Measurements from ENCODE around the gene PJA1.

Gene PJA1, protein sequence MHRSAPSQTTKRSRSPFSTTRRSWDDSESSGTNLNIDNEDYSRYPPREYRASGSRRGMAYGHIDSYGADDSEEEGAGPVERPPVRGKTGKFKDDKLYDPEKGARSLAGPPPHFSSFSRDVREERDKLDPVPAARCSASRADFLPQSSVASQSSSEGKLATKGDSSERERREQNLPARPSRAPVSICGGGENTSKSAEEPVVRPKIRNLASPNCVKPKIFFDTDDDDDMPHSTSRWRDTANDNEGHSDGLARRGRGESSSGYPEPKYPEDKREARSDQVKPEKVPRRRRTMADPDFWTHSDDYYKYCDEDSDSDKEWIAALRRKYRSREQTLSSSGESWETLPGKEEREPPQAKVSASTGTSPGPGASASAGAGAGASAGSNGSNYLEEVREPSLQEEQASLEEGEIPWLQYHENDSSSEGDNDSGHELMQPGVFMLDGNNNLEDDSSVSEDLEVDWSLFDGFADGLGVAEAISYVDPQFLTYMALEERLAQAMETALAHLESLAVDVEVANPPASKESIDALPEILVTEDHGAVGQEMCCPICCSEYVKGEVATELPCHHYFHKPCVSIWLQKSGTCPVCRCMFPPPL

DNA sequence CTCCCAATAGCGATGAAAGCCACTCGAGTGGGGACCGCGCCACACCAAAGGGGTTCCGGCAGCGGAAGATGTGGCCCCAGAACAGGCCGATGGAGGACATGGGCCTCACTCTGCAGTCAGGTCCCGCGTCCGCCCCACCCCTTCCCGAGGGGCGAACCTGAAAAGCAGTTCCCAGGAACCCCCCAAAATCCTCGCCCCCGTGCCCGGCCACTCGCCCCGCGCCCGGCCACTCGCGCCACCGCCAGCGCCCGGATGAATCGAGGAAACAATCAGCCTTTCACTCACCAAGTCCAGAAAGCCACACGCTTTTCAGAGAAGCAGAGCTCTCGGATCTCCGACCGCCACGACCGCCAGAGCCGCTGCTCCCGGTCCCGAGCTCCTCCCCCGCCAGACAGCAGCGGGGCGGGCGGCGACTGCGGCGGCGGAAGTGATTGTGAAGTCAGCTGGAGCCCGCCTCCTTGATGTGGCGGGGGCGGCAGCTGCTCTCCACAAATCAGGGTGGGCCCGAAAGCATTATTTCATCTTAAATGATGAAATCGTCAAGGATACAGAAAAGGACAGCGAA is at the start of gene PJA1:
PJA1 (minus strand) TSS at position 367 of the 565 bp plus-strand sequence. CDS start 2,380 bp downstream, outside the sequence.
- DNase-seq (ENCODE audit: low read depth in 1 of 2, low spot score in 1 of 2), result peak; percentile 17 to 38

- DNase-seq (ENCODE audit: low read depth in 1 of 2, low spot score in 1 of 2), result no peak
These were observed 49.2 kb upstream of the PJA1 start for GRCh38 chrX:69214463-69214862.

DNA sequence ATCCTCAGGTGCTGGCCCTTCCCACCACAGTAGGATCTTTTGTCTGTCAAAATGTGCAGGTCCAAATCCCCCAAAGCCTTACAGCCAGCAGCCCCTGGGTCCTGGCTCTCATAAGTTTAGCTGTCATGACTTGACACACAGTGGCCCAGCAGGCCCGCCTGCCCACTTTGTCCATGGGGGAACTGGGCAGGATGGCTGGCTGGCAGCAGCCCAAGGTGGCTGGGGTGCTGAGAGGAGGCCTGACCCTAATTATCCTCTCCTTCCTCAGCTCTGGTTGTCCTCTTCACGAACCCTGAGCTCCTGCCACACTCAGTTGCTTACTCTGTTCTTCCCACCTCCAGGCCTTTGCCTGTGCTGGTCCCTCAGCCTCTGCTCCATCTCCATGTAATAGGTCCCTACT is 46.4 kb upstream of the PJA1 start:
- DNase-seq (ENCODE audit: low read depth in 1 of 2, low spot score in 1 of 2), result no peak

- no peak for DNase-seq (ENCODE audit: low read depth in 1 of 2, low spot score in 1 of 2)
These were observed 45.3 kb upstream of the PJA1 start for GRCh38 chrX:69210581-69210980.

DNA sequence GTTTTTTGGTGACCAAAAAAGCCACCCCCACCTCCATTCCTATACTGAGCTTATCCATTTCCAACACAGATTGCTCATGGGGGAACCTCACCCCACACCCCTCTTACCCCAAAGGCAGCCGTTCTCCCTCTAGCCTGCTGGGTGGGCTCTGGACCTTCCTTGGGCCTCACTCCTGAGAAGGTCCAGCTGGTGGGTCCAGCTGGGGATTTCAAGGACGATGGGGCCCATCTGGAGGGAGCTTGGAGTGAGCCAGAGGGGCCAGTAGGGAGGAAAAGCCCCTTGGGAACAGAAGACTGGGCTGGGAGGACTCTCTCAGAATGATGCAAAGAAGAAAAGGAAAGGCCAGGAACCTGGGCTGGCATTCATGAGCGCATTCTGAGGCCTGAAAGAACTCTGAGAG is 42.0 kb upstream of the PJA1 start:
- DNase-seq (ENCODE audit: low read depth in 1 of 2, low spot score in 1 of 2), result no peak

GRCh38 chrX:69203638-69204037 is 38.4 kb upstream of the PJA1 start:
- DNase-seq (ENCODE audit: low read depth in 1 of 2, low spot score in 1 of 2), result no peak

DNA sequence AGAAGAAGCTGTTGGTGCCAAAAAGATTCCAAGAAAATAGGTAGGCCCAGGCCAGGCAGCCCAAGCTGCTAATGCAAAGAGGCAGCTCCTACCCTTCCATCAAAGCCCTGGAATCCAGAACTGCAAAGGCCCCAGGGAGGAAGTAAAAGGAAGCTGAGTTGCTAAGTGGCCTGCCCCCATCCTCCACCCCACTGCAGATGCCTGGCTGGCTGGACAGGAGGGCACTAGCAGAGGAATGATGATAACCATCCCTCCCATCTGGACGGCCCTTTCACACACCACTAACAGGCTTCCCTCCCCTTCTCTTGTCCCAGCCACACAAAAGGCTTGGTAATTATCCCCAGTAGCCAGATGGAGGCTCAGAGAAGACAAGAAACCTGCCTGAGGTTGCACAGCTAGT is 32.4 kb upstream of the PJA1 start:
- no peak for DNase-seq (ENCODE audit: low read depth in 1 of 2, low spot score in 1 of 2)

DNA sequence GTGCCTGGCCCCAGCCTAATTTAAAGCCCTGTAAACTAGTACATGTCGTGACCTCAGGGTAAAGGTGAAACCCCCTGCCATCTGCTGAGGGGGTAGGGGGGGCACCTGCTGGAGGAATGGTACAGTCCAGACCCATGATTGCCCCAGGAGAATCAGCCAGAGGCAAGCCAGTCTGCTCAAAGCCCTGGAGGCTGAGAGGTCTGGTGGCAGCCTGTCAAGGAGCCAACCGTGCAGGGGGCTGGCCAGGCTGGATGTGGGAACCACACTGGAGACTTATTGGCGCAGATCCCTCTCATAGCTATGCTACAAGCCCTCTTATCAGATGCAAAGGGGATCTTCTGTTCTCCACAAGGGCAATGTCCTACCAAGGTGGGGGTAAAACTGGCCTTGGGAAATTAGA is 31.4 kb upstream of the PJA1 start:
- no peak for DNase-seq (ENCODE audit: low read depth in 1 of 2, low spot score in 1 of 2)

- DNase-seq (ENCODE audit: low read depth in 1 of 2, low spot score in 1 of 2), result no peak
These were observed 30.6 kb upstream of the PJA1 start for GRCh38 chrX:69195810-69196209.

- no peak for DNase-seq (ENCODE audit: low read depth in 1 of 2, low spot score in 1 of 2)
These were observed 29.9 kb upstream of the PJA1 start for GRCh38 chrX:69195192-69195591.

- DNase-seq (ENCODE audit: low read depth in 1 of 2, low spot score in 1 of 2), result no peak
These were observed 27.4 kb upstream of the PJA1 start for GRCh38 chrX:69192603-69193002.

- no peak for DNase-seq (ENCODE audit: low read depth in 1 of 2, low spot score in 1 of 2)
These were observed 24.5 kb upstream of the PJA1 start for GRCh38 chrX:69189576-69190371.

DNA sequence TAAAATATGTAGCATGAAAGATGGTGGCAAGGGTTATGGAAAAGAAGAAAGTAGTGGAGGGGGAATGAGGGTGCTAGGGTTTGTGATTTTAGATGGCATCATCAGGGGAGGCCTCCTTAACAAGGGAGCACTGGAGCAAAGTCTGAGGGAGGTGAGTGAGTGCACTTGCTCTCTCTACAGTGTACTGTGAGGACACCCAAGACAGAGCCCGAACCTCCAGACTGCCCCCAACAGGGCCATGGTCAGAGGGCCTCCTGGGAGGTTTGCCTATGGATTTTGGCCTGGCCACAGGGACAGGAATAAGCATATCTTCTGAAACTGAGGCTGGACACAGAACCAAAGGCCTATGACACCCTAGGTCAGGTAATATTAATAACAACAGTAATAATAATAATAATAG is 21.4 kb upstream of the PJA1 start:
- DNase-seq (ENCODE audit: low read depth in 1 of 2, low spot score in 1 of 2), result no peak

DNA sequence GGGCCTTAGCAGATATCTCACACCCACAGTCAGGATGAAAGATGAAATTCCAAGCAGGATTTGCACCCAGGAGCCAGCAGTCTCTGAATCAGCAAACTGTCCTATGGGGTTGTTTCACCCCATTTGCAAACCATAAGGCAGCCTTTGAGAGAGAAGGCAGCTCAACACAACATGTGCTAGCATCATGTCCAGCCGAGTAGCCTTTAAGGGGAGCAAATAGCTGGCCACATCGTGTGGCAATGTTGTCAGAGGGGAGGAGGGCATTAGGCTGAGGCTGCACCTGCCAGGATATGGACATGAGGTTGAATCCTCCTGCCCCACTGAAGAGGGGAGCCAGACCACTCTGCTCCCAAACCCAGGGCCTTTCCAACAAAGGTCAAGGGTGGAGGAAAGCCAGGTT is 20.6 kb upstream of the PJA1 start:
- DNase-seq (ENCODE audit: low read depth in 1 of 2, low spot score in 1 of 2), result no peak

DNA sequence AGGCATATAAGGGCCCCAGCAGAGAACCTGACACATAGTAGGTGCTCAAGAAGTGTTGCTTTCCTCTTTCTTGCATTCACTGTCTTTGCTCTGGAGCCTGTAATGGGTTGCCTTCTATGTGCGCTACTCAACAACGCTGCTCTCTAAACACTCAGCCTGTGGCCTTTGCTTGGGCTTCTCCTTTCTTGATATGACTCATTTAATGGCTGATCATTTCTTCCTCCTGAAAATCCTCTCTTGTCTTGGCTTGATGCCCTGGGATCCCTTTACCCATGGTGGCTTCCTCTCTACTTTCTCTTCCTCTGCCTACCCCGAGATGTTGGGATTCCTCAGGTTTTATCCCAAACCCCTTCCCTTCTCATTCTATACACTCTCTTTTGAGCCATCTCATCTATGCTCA is 19.9 kb upstream of the PJA1 start:
- no peak for DNase-seq (ENCODE audit: low read depth in 1 of 2, low spot score in 1 of 2)

DNA sequence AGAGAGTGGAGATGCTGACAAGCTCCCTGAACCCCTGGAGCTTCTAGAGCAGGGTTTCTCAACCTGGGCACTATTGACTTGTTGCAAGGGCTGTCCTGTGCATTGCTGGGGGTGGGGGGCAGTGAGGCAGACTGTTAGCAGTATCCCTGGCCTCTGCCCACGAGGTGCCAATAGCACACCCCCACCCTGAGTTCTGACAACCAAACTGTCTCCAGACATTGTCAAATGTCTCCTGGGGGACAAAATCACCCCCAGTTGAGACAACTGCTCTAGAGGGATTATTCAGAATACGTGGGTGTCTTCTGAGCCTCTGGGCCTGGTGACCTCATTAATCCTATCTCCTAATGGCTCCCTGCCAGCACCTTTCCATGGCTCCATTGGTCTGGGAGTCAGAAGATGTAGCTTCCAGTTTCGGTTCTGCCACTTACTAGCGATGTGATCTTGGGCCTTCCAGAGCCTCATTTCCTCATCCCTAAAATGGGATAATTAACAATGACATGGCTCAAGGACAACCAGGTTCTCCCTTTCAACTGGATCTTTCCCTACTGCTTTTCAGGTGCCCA is 17.6 kb upstream of the PJA1 start:
- DNase-seq (ENCODE audit: low read depth in 1 of 2, low spot score in 1 of 2), result no peak

DNA sequence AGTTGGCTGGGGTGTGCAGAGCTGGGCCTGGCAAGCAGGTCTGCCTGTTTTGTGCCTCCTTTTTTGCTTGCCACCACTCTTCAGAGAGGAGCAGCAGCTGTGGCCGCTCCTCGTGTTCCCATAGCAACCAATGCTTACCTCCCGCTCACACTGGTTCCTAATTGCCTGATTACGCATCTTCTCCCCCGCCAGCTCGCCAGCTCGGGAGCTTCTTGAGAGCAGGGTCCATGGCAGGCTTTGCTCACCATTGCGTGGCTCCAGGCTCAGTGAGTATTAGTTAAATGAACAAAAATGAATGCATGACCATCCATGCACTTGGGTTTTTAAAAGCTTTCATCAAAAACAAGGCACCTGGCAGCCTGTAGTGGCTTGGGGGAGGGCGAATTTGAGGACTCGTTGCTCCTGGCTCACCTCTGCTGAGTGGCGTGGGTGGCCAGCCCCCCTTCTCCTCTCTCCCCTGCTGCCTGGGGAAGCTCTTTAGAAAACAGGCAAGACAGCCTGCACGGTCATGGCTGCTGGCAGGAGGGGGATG is 14.2 kb upstream of the PJA1 start:
- no peak for DNase-seq (ENCODE audit: low read depth in 1 of 2, low spot score in 1 of 2)

- no peak for DNase-seq (ENCODE audit: low read depth in 1 of 2, low spot score in 1 of 2)
These were observed 13.3 kb upstream of the PJA1 start for GRCh38 chrX:69178592-69178991.

GRCh38 chrX:69177511-69178162 is 12.4 kb upstream of the PJA1 start:
- DNase-seq (ENCODE audit: low read depth in 1 of 2, low spot score in 1 of 2), result no peak

GRCh38 chrX:69176053-69176452 is 10.8 kb upstream of the PJA1 start:
- DNase-seq (ENCODE audit: low read depth in 1 of 2, low spot score in 1 of 2), result no peak

- DNase-seq (ENCODE audit: low read depth in 1 of 2, low spot score in 1 of 2), result no peak
These were observed 8.7 kb upstream of the PJA1 start for GRCh38 chrX:69173906-69174305.

All from activated T-helper 1 cell treated with anti-CD3 and anti-CD28 coated beads, Interleukin-2, amount 50 U/mL, for 16 hours (primary cell).